Panc1 (cell line): ENCODE measurements around the gene F13A1. TPM values are rescaled to one million over a fixed set of nuclear protein-coding genes. Genes with fewer than 3 reads are reported as not detected.

ENCODE experiments used
- ATAC-seq: fragments of 200-7000 bp; cut with Tn5 transposase; 2 replicates; pipeline ENCODE4 v1.9.1; 2020; ENCODE audit warnings: mild to moderate bottlenecking, moderate library complexity
- BruUV-seq: library from RNA; stranded (reverse); fragments of 400-500 nt; replicated peaks from 2 replicates; lab custom pipeline; 2021; lab: Mats Ljungman, UMichigan
- CTCF ChIA-PET: fragments of 300-600 bp; sonication (Branson Sonifier 250); formaldehyde crosslinking; loops from one replicate; lab custom pipeline; 2022; ENCODE audit warnings: antibody characterized with exemption; lab: Charles Lee
- POLR2A ChIA-PET: fragments of 300-600 bp; sonication (Branson Sonifier 250); formaldehyde crosslinking; loops from one replicate; lab custom pipeline; 2022; ENCODE audit warnings: antibody characterized with exemption; lab: Charles Lee
- DNase-seq: peaks from one replicate; pipeline ENCODE4 v3.0.0-alpha.2; 2010; ENCODE audit warnings: low read depth, low spot score
- H3K27ac ChIP-seq: 2 replicates; pipeline ENCODE4 v1.5.1; 2011; ENCODE audit warnings: mild to moderate bottlenecking, low read length, inconsistent platforms
- H3K27me3 ChIP-seq: fragments of 200-500 bp; sonication (Bioruptor generic); 2 replicates; pipeline ENCODE4 v1.6.0; 2014; ENCODE audit warnings: low read length, inconsistent platforms; ENCODE audit not compliant: control insufficient read depth, insufficient read depth
- H3K36me3 ChIP-seq: fragments of 200-500 bp; sonication (Bioruptor generic); 2 replicates; pipeline ENCODE4 v1.5.1; 2014; ENCODE audit warnings: inconsistent platforms, mild to moderate bottlenecking, low read length, moderate library complexity; ENCODE audit not compliant: control insufficient read depth, insufficient read depth
- H3K4me1 ChIP-seq: 2 replicates; pipeline ENCODE4 v1.5.1; 2011; ENCODE audit warnings: inconsistent platforms, mild to moderate bottlenecking, low read length, moderate library complexity; ENCODE audit not compliant: control insufficient read depth, insufficient read depth
- H3K4me3 ChIP-seq, 2 experiments: 2 replicates each; pipeline ENCODE4 v1.5.1; 2011 to 2012; ENCODE audit warnings: low read depth in 2 of 2, low read length in 2 of 2, mild to moderate bottlenecking in 2 of 2, inconsistent platforms in 1 of 2, moderate library complexity in 1 of 2
- H3K9me3 ChIP-seq: fragments of 200-500 bp; sonication (Bioruptor generic); 2 replicates; pipeline ENCODE4 v1.5.1; 2014; ENCODE audit warnings: low read depth, mild to moderate bottlenecking, inconsistent platforms, low read length, moderate library complexity; ENCODE audit not compliant: control insufficient read depth, insufficient read depth
- POLR2AphosphoS5 ChIP-seq: IDR thresholded peaks from 2 replicates; pipeline ENCODE4 v1.6.1; 2012; ENCODE audit warnings: mild to moderate bottlenecking, low read depth, low read length, moderate library complexity
- SIN3A ChIP-seq: IDR thresholded peaks from 2 replicates; pipeline ENCODE4 v1.6.1; 2012; ENCODE audit warnings: low read depth, mild to moderate bottlenecking, low read length, moderate library complexity, borderline replicate concordance; ENCODE audit not compliant: insufficient read depth
- TCF7L2 ChIP-seq: IDR thresholded peaks from 2 replicates; pipeline ENCODE4 v1.6.1; 2011; ENCODE audit warnings: mild to moderate bottlenecking, low read depth, low read length, inconsistent platforms
- in situ Hi-C: cut with HindIII; loops from 2 replicates; pipeline ENCODE4 v1.10.0; 2016; ENCODE audit warnings: low sequenced_read_pairs, low pct_unique_long_range_greater_than_20kb
- intact Hi-C: fragments of 100-400 bp; cut with micrococcal nuclease; formaldehyde crosslinking; loops from one replicate; pipeline ENCODE4 v1.10.0; 2022; ENCODE audit not compliant: unreplicated experiment
- total RNA-seq: library from RNA; stranded (reverse); gene quantifications from one replicate; pipeline ENCODE4 v1.2.1, GENCODE V29; 2021; ENCODE audit not compliant: unreplicated experiment
- TF ChIP-seq, protein P1 (sequence below), 2 experiments: IDR thresholded peaks; 2 replicates each; pipeline ENCODE4 v1.6.1; 2011 to 2012; ENCODE audit warnings: low read depth in 2 of 2, control low read depth in 1 of 2, low read length in 1 of 2, mild to moderate bottlenecking in 1 of 2, moderate library complexity in 1 of 2; ENCODE audit not compliant: insufficient read depth in 1 of 2
- TF ChIP-seq, protein P2 (sequence below): fragments of 450-650 bp; IDR thresholded peaks from 2 replicates; pipeline ENCODE4 v1.5.1; 2017; ENCODE audit warnings: mild to moderate bottlenecking

Gene F13A1
- total RNA-seq, 1 experiment from 2014 or later: 0.26 TPM

GRCh38 chr6:6317825-6318733 is 2.4 kb downstream of the F13A1 start:
- intact Hi-C loops (loop anchor here (10.0 kb wide), 1 partner anchor 263 kb away; no protein-coding TSS in a partner anchor), in situ Hi-C loops (no loop called here)
- Histone ChIP-seq H3K4me3 (no peak overlapping the region), H3K4me1 (no peaks in the 10 kb centered on the region; the same call in 1 of the 2 replicates), H3K27me3 (peaks cover 11% of the 10 kb centered on the region; the same call in 1 of the 2 replicates), H3K9me3 (no peaks in the 10 kb centered on the region), H3K27ac (no peak overlapping the region), H3K36me3 (no peaks in the 10 kb centered on the region)
- TF ChIP-seq, protein P1, sequence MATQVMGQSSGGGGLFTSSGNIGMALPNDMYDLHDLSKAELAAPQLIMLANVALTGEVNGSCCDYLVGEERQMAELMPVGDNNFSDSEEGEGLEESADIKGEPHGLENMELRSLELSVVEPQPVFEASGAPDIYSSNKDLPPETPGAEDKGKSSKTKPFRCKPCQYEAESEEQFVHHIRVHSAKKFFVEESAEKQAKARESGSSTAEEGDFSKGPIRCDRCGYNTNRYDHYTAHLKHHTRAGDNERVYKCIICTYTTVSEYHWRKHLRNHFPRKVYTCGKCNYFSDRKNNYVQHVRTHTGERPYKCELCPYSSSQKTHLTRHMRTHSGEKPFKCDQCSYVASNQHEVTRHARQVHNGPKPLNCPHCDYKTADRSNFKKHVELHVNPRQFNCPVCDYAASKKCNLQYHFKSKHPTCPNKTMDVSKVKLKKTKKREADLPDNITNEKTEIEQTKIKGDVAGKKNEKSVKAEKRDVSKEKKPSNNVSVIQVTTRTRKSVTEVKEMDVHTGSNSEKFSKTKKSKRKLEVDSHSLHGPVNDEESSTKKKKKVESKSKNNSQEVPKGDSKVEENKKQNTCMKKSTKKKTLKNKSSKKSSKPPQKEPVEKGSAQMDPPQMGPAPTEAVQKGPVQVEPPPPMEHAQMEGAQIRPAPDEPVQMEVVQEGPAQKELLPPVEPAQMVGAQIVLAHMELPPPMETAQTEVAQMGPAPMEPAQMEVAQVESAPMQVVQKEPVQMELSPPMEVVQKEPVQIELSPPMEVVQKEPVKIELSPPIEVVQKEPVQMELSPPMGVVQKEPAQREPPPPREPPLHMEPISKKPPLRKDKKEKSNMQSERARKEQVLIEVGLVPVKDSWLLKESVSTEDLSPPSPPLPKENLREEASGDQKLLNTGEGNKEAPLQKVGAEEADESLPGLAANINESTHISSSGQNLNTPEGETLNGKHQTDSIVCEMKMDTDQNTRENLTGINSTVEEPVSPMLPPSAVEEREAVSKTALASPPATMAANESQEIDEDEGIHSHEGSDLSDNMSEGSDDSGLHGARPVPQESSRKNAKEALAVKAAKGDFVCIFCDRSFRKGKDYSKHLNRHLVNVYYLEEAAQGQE (IDR thresholded peaks at IDR 0.05; ENCODE audit: insufficient read depth in 1 of 2, low read depth in 2 of 2, low read length in 1 of 2): no peak
- TF ChIP-seq, protein P2, sequence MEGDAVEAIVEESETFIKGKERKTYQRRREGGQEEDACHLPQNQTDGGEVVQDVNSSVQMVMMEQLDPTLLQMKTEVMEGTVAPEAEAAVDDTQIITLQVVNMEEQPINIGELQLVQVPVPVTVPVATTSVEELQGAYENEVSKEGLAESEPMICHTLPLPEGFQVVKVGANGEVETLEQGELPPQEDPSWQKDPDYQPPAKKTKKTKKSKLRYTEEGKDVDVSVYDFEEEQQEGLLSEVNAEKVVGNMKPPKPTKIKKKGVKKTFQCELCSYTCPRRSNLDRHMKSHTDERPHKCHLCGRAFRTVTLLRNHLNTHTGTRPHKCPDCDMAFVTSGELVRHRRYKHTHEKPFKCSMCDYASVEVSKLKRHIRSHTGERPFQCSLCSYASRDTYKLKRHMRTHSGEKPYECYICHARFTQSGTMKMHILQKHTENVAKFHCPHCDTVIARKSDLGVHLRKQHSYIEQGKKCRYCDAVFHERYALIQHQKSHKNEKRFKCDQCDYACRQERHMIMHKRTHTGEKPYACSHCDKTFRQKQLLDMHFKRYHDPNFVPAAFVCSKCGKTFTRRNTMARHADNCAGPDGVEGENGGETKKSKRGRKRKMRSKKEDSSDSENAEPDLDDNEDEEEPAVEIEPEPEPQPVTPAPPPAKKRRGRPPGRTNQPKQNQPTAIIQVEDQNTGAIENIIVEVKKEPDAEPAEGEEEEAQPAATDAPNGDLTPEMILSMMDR: no peak
- TF ChIP-seq TCF7L2 (no peak), POLR2AphosphoS5 (no peak), SIN3A (no peak)
- ChIA-PET POLR2A (no interaction called here), CTCF (interaction anchor here (0.7 kb wide), 1 partner anchor 99 kb away, joined by 3 read pairs; no protein-coding TSS in a partner anchor)
- no TSS peak for BruUV-seq
- DNase-seq (no peak), ATAC-seq (no peak)

- Histone ChIP-seq H3K9me3 (no peaks in the 10 kb centered on the region), H3K36me3 (no peaks in the 10 kb centered on the region), H3K4me3 (no peak overlapping the region), H3K27ac (no peak overlapping the region), H3K27me3 (peaks cover 11% of the 10 kb centered on the region; the same call in 1 of the 2 replicates), H3K4me1 (no peaks in the 10 kb centered on the region; the same call in 1 of the 2 replicates)
- intact Hi-C loops: loop anchor here (10.0 kb wide), 1 partner anchor 263 kb away; no protein-coding TSS in a partner anchor
- no TSS peak for BruUV-seq
- CTCF ChIA-PET: no interaction called here
- DNase-seq: no peak
- TF ChIP-seq, protein P1 (IDR thresholded peaks at IDR 0.05; ENCODE audit: insufficient read depth in 1 of 2, low read depth in 2 of 2, low read length in 1 of 2): no peak
- TF ChIP-seq POLR2AphosphoS5 (no peak), SIN3A (no peak), TCF7L2 (no peak)
- TF ChIP-seq, protein P2: no peak
- ATAC-seq: no peak
- POLR2A ChIA-PET: no interaction called here
- in situ Hi-C loops: no loop called here
Measured at GRCh38 chr6:6317386-6317785, 3.1 kb downstream of the F13A1 start.
